Neural progenitor cell (in vitro differentiated cells): Measurements from ENCODE around the gene SMPDL3B.

Source experiments
- EZH2phosphoT487 ChIP-seq: fragments of 200-600 bp; sonication (generic); IDR thresholded peaks from 2 replicates; pipeline ENCODE4 v1.6.1; 2017; ENCODE audit warnings: antibody characterized with exemption
- TF ChIP-seq, protein P1 (sequence below): fragments of 200-600 bp; sonication (generic); IDR thresholded peaks from 2 replicates; pipeline ENCODE4 v1.5.1; 2017; ENCODE audit warnings: antibody characterized with exemption, mild to moderate bottlenecking

- TF ChIP-seq, protein P1, sequence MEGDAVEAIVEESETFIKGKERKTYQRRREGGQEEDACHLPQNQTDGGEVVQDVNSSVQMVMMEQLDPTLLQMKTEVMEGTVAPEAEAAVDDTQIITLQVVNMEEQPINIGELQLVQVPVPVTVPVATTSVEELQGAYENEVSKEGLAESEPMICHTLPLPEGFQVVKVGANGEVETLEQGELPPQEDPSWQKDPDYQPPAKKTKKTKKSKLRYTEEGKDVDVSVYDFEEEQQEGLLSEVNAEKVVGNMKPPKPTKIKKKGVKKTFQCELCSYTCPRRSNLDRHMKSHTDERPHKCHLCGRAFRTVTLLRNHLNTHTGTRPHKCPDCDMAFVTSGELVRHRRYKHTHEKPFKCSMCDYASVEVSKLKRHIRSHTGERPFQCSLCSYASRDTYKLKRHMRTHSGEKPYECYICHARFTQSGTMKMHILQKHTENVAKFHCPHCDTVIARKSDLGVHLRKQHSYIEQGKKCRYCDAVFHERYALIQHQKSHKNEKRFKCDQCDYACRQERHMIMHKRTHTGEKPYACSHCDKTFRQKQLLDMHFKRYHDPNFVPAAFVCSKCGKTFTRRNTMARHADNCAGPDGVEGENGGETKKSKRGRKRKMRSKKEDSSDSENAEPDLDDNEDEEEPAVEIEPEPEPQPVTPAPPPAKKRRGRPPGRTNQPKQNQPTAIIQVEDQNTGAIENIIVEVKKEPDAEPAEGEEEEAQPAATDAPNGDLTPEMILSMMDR: no peak
- no peak for TF ChIP-seq EZH2phosphoT487
Observed at GRCh38 chr1:27886353-27886679, 48.5 kb upstream of the SMPDL3B start.
